H1 (cell line): ENCODE measurements around the gene CCDC88A. TPM values are rescaled to one million over a fixed set of nuclear protein-coding genes. Genes with fewer than 3 reads are reported as not detected.

Experiments used
- CTCF ChIA-PET: fragments of 300-600 bp; sonication (Branson Sonifier 250); formaldehyde crosslinking; loops from one replicate; lab custom pipeline; 2021; ENCODE audit not compliant: partially characterized antibody; lab: Charles Lee
- POLR2A ChIA-PET: fragments of 300-600 bp; sonication (Branson Sonifier 250); formaldehyde crosslinking; loops from one replicate; lab custom pipeline; 2021; ENCODE audit warnings: inconsistent platforms; ENCODE audit not compliant: partially characterized antibody; lab: Charles Lee
- DNase-seq, 2 experiments: peaks; one replicate each; pipeline versions ENCODE4 v3.0.0 to v3.0.0-alpha.2; 2010 to 2022; ENCODE audit warnings: low spot score in 2 of 2, low read depth in 1 of 2, mixed read lengths in 1 of 2
- FAIRE-seq: peaks from 2 replicates; lab custom pipeline; 2011; peaks lifted over from hg19 to GRCh38; lab: Jason Lieb, UNC
- H2AFZ ChIP-seq: 2 replicates; pipeline ENCODE4 v1.8.1; 2012; ENCODE audit warnings: low read length, inconsistent platforms
- H2AK5ac ChIP-seq: 2 replicates; pipeline ENCODE4 v1.6.1; 2013; ENCODE audit warnings: low read depth, low read length
- H2BK120ac ChIP-seq: replicated peaks from 2 replicates; pipeline ENCODE3; 2013; ENCODE audit warnings: low read depth, low read length, inconsistent platforms
- H2BK12ac ChIP-seq: 2 replicates; pipeline ENCODE4 v1.6.1; 2013; ENCODE audit warnings: low read depth, low read length
- H2BK15ac ChIP-seq: 2 replicates; pipeline ENCODE4 v1.6.1; 2013; ENCODE audit warnings: low read length
- H2BK20ac ChIP-seq: 2 replicates; pipeline ENCODE4 v1.6.1; 2013; ENCODE audit warnings: low read length
- H2BK5ac ChIP-seq: 2 replicates; pipeline ENCODE4 v1.6.1; 2013; ENCODE audit warnings: low read depth, low read length
- H3K14ac ChIP-seq: 2 replicates; pipeline ENCODE4 v1.6.1; 2013; ENCODE audit warnings: inconsistent platforms; ENCODE audit not compliant: insufficient read length
- H3K18ac ChIP-seq: 2 replicates; pipeline ENCODE4 v1.6.1; 2013; ENCODE audit warnings: low read length; ENCODE audit errors: extremely low read depth
- H3K23ac ChIP-seq: 2 replicates; pipeline ENCODE4 v1.6.1; 2013; ENCODE audit warnings: inconsistent platforms; ENCODE audit not compliant: insufficient read length
- H3K23me2 ChIP-seq: 2 replicates; pipeline ENCODE4 v1.6.1; 2013; ENCODE audit warnings: low read depth, low read length
- H3K27ac ChIP-seq: 2 replicates; pipeline ENCODE4 v1.6.1; 2011; ENCODE audit warnings: low read depth, low read length, inconsistent platforms
- H3K27me3 ChIP-seq, 4 experiments: replicated peaks in 1 of 4; 1 replicate in 1 of 4; 2 replicates in 3 of 4; pipeline versions ENCODE4 v1.6.1 to v1.8.1; 2011 to 2013; ENCODE audit warnings: low read length in 3 of 4, mild to moderate bottlenecking in 3 of 4, inconsistent platforms in 2 of 4, mixed read lengths in 2 of 4, moderate library complexity in 1 of 4; ENCODE audit not compliant: control insufficient read depth in 3 of 4, insufficient read depth in 3 of 4; ENCODE audit errors: extremely low read depth in 1 of 4
- H3K36me3 ChIP-seq, 4 experiments: 2 replicates each; pipeline versions ENCODE4 v1.6.1 to v1.8.1; 2011 to 2013; ENCODE audit warnings: mild to moderate bottlenecking in 4 of 4, low read length in 3 of 4, moderate library complexity in 2 of 4, control low read depth in 1 of 4, inconsistent platforms in 1 of 4; ENCODE audit not compliant: insufficient read depth in 4 of 4, control insufficient read depth in 2 of 4
- H3K4ac ChIP-seq: replicated peaks from 2 replicates; pipeline ENCODE3; 2013; ENCODE audit warnings: low read length, low read depth, mixed read lengths, inconsistent platforms; ENCODE audit not compliant: insufficient read length
- H3K4me1 ChIP-seq, 4 experiments: replicated peaks in 1 of 4; 1 replicate in 1 of 4; 2 replicates in 3 of 4; pipeline versions ENCODE4 v1.6.1 to v1.8.1; 2011 to 2013; ENCODE audit warnings: low read length in 3 of 4, inconsistent platforms in 2 of 4, mixed read lengths in 1 of 4; ENCODE audit not compliant: insufficient read depth in 4 of 4, control insufficient read depth in 3 of 4
- H3K4me2 ChIP-seq, 2 experiments: 2 replicates each; pipeline versions ENCODE4 v1.6.1 to v1.8.1; 2011 to 2013; ENCODE audit warnings: low read depth in 2 of 2, low read length in 2 of 2, control low read depth in 1 of 2, inconsistent platforms in 1 of 2, mild to moderate bottlenecking in 1 of 2; ENCODE audit not compliant: insufficient read depth in 1 of 2
- H3K4me3 ChIP-seq, 4 experiments: fragments of 200-600, 300-600 bp in 1 of 4; sonication (generic), shearing (Covaris generic), sonication (Bioruptor Twin) in 1 of 4; 2 replicates each; pipeline versions ENCODE4 v1.5.1 to v1.8.1; 2011 to 2016; ENCODE audit warnings: low read length in 4 of 4, low read depth in 3 of 4, control low read depth in 2 of 4, inconsistent platforms in 2 of 4, mild to moderate bottlenecking in 2 of 4, mixed read lengths in 1 of 4, moderate library complexity in 1 of 4; ENCODE audit not compliant: insufficient read depth in 2 of 4; ENCODE audit errors: extremely low read depth in 1 of 4
- H3K56ac ChIP-seq: replicated peaks from 2 replicates; pipeline ENCODE3; 2013; ENCODE audit warnings: low read depth, mild to moderate bottlenecking, mixed read lengths, low read length, inconsistent platforms; ENCODE audit not compliant: insufficient read length
- H3K79me1 ChIP-seq: 2 replicates; pipeline ENCODE4 v1.6.1; 2013; ENCODE audit warnings: low read depth, low read length, control low read depth
- H3K79me2 ChIP-seq, 2 experiments: 2 replicates each; pipeline versions ENCODE4 v1.6.1 to v1.8.1; 2012 to 2013; ENCODE audit warnings: low read length in 2 of 2, mild to moderate bottlenecking in 2 of 2, inconsistent platforms in 1 of 2; ENCODE audit not compliant: insufficient read depth in 2 of 2, control insufficient read depth in 1 of 2
- H3K9ac ChIP-seq, 4 experiments: replicated peaks in 1 of 4; 1 replicate in 1 of 4; 2 replicates in 3 of 4; pipeline versions ENCODE4 v1.6.1 to v1.8.1; 2011 to 2013; ENCODE audit warnings: low read depth in 3 of 4, low read length in 3 of 4, control low read depth in 2 of 4, mild to moderate bottlenecking in 2 of 4, moderate library complexity in 2 of 4, inconsistent platforms in 1 of 4; ENCODE audit errors: extremely low read depth in 1 of 4
- H3K9me3 ChIP-seq, 2 experiments: 2 replicates each; pipeline versions ENCODE4 v1.6.1 to v1.8.1; 2012 to 2013; ENCODE audit warnings: mild to moderate bottlenecking in 2 of 2, moderate library complexity in 2 of 2, control low read depth in 1 of 2, inconsistent platforms in 1 of 2, low read depth in 1 of 2, low read length in 1 of 2, mixed read lengths in 1 of 2; ENCODE audit not compliant: insufficient read depth in 2 of 2
- H4K20me1 ChIP-seq, 2 experiments: replicated peaks in 1 of 2; 2 replicates each; pipeline versions ENCODE3 to v1.8.1; 2011 to 2013; ENCODE audit warnings: inconsistent platforms in 2 of 2, low read length in 2 of 2, mild to moderate bottlenecking in 1 of 2; ENCODE audit not compliant: insufficient read depth in 2 of 2, control insufficient read depth in 1 of 2
- H4K5ac ChIP-seq: 2 replicates; pipeline ENCODE4 v1.6.1; 2013; ENCODE audit warnings: low read length, low read depth, mixed read lengths, inconsistent platforms; ENCODE audit not compliant: insufficient read length
- H4K8ac ChIP-seq: 2 replicates; pipeline ENCODE4 v1.8.0; 2013; ENCODE audit warnings: mild to moderate bottlenecking, moderate library complexity, low read length, inconsistent platforms; ENCODE audit not compliant: insufficient read depth; ENCODE audit errors: extremely low read depth
- H4K91ac ChIP-seq: replicated peaks from 2 replicates; pipeline ENCODE3; 2013; ENCODE audit warnings: low read length, mixed read lengths, inconsistent platforms; ENCODE audit not compliant: insufficient read length
- BACH1 ChIP-seq: IDR thresholded peaks from 2 replicates; pipeline ENCODE4 v1.6.1; 2012; ENCODE audit warnings: low read length, improper control_type of control experiment
- CBX8 ChIP-seq: fragments of 300-800, 300-1000 bp; sonication (generic); IDR thresholded peaks from 2 replicates; pipeline ENCODE4 v1.7.1; 2016; ENCODE audit warnings: low read depth, low read length, borderline replicate concordance
- CEBPB ChIP-seq: IDR thresholded peaks from 2 replicates; pipeline ENCODE4 v1.6.1; 2012; ENCODE audit warnings: low read depth, low read length
- CHD1 ChIP-seq: IDR thresholded peaks from 2 replicates; pipeline ENCODE4 v1.6.1; 2012; ENCODE audit warnings: low read depth, low read length, improper control_type of control experiment
- CHD2 ChIP-seq: IDR thresholded peaks from 2 replicates; pipeline ENCODE4 v1.6.1; 2012; ENCODE audit warnings: low read length, improper control_type of control experiment
- FOSL1 ChIP-seq: IDR thresholded peaks from 2 replicates; pipeline ENCODE4 v1.6.1; 2011; ENCODE audit warnings: mild to moderate bottlenecking, low read depth, low read length, moderate library complexity; ENCODE audit not compliant: insufficient read depth
- GTF2F1 ChIP-seq: IDR thresholded peaks from 2 replicates; pipeline ENCODE4 v1.6.1; 2012; ENCODE audit warnings: low read depth, low read length, improper control_type of control experiment, borderline replicate concordance
- KDM1A ChIP-seq: fragments of 200-600, 300-600 bp; sonication (generic); IDR thresholded peaks from 2 replicates; pipeline ENCODE4 v1.7.1; 2016; ENCODE audit warnings: mild to moderate bottlenecking, low read length, borderline replicate concordance
- POU5F1 ChIP-seq: IDR thresholded peaks from 2 replicates; pipeline ENCODE4 v1.6.1; 2011; ENCODE audit warnings: low read depth, mild to moderate bottlenecking, low read length, moderate library complexity
- RBBP5 ChIP-seq: IDR thresholded peaks from 2 replicates; pipeline ENCODE4 v1.7.1; 2012; ENCODE audit warnings: low read depth, mild to moderate bottlenecking, inconsistent platforms, low read length, moderate library complexity, borderline replicate concordance
- SIX5 ChIP-seq: IDR thresholded peaks from 2 replicates; pipeline ENCODE4 v1.6.1; 2011; ENCODE audit warnings: mild to moderate bottlenecking, low read depth, low read length
- SP4 ChIP-seq: IDR thresholded peaks from 2 replicates; pipeline ENCODE4 v1.6.1; 2012; ENCODE audit warnings: low read length, inconsistent platforms
- TBP ChIP-seq: IDR thresholded peaks from 2 replicates; pipeline ENCODE4 v1.6.1; 2011; ENCODE audit warnings: low read depth, low read length, improper control_type of control experiment
- TCF12 ChIP-seq: IDR thresholded peaks from 2 replicates; pipeline ENCODE4 v1.6.1; 2011; ENCODE audit warnings: low read depth, mild to moderate bottlenecking, low read length
- YY1 ChIP-seq: IDR thresholded peaks from 2 replicates; pipeline ENCODE4 v1.6.1; 2011; ENCODE audit warnings: low read depth, mild to moderate bottlenecking, low read length
- WGBS, 2 experiments: shearing (Covaris generic) in 1 of 2; methylation state at CpG; one replicate each; pipeline versions ENCODE4 v1.1.6 to v1.1.7; 2013 to 2015; ENCODE audit warnings: low lambda C conversion rate in 2 of 2, mixed read lengths in 2 of 2, inconsistent platforms in 1 of 2, low coverage in 1 of 2, missing lambda C conversion rate in 1 of 2; ENCODE audit not compliant: insufficient replicate concordance in 2 of 2, insufficient coverage in 1 of 2, insufficient read length in 1 of 2; ENCODE audit errors: extremely low coverage in 1 of 2, missing lambda C conversion rate in 1 of 2; 5-methylcytosine and 5-hydroxymethylcytosine counted together
- polyA plus RNA-seq, 7 experiments: library from polyadenylated mRNA; depleted of rRNA in 3 of 7; stranded (reverse) in 5 of 7; unstranded in 2 of 7; fragments of >200 nt in 5 of 7; fragments of 200-250 nt in 2 of 7; gene quantifications; 1 replicate in 5 of 7; 2 replicates in 1 of 7; 4 replicates in 1 of 7; pipeline versions ENCODE4 v1.2.1 to v1.2.3, GENCODE V29; 2011 to 2013; ENCODE audit warnings: missing spikeins in 2 of 7, mixed read lengths in 2 of 7
- total RNA-seq: library from RNA; stranded (reverse); fragmentation: NEBNext Ultra II Directional; extraction: Animal tissue kit (Norgen Biotek cat#: 25700); gene quantifications from 2 replicates; pipeline ENCODE4 v1.2.1, GENCODE V29; 2021
- TF ChIP-seq, protein P1 (sequence below): IDR thresholded peaks from 2 replicates; pipeline ENCODE4 v1.6.1; 2012; ENCODE audit warnings: inconsistent platforms

The CCDC88A gene
- total and polyA plus RNA-seq, 2 of the 8 experiments (the other 6 are each of a cell fraction or from before 2014, with no cell fraction given): 27.0 to 98.0 TPM

DNA sequence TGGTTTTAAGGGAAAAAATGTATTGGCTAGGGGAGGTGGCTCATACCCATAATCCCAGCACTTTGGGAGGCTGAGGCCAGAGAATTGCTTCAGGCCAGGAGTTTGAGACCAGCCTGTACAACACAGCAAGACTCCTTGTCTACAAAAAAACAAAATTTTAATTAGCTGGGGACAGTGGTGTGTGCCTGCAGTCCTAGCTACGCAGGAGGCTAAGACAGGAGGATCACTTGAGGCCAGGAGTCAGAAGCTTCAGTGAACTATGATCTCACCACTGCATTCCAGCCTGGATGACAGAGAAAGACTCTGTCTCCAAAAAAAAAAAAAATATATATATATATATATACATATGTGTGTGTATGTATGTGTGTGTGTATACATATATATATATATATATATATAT is 18.5 kb downstream of the CCDC88A start:
- Histone ChIP-seq H3K4ac (no peak overlapping the region), H2AFZ (no peak overlapping the region), H4K20me1 (peaks cover 1 to 2% of the 10 kb centered on the region in 2 experiments), H4K5ac (no peak overlapping the region), H4K8ac (no peak overlapping the region), H4K91ac (no peak overlapping the region), H2BK5ac (no peak overlapping the region), H2AK5ac (no peak overlapping the region), H3K9ac (no peak overlapping the region), H3K36me3 (peaks cover 0 to 4% (median 3%) of the 10 kb centered on the region in 4 experiments; a peak in 1 of 8 replicates), H2BK20ac (no peak overlapping the region), H3K79me1 (no peaks in the 10 kb centered on the region), H3K4me1 (no peaks in the 10 kb centered on the region), H3K56ac (no peak overlapping the region), H3K4me2 (no peak overlapping the region), H3K23me2 (no peaks in the 10 kb centered on the region), H3K23ac (no peak overlapping the region), H2BK15ac (no peak overlapping the region), H3K18ac (no peak overlapping the region), H3K27ac (no peak overlapping the region), H3K14ac (no peak overlapping the region), H3K4me3 (no peak overlapping the region), H2BK120ac (no peak overlapping the region), H3K27me3 (no peaks in the 10 kb centered on the region), H3K79me2 (peaks cover 0 to 15% of the 10 kb centered on the region in 2 experiments; a peak in 2 of 4 replicates), H3K9me3 (no peaks in the 10 kb centered on the region), H2BK12ac (no peak overlapping the region)
- DNase-seq (no peak), FAIRE-seq (no peak)
- POLR2A ChIA-PET: no interaction called here
- 94% methylated on average over 1 of the region's 1 CpG; no CpG with 5 or more reads in 1 of the 2 experiments for WGBS, 2 experiments
- CTCF ChIA-PET: interaction anchor here (0.5 to 1.1 kb wide), 2 partner anchors 9 to 140 kb away, joined by 3 to 5 read pairs; no protein-coding TSS in a partner anchor
- no peak for TF ChIP-seq TBP
- no peak for TF ChIP-seq CEBPB
- TF ChIP-seq, protein P1, sequence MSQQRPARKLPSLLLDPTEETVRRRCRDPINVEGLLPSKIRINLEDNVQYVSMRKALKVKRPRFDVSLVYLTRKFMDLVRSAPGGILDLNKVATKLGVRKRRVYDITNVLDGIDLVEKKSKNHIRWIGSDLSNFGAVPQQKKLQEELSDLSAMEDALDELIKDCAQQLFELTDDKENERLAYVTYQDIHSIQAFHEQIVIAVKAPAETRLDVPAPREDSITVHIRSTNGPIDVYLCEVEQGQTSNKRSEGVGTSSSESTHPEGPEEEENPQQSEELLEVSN: no peak
- TF ChIP-seq RBBP5: no peak
- TF ChIP-seq TCF12: no peak
- no peak for TF ChIP-seq GTF2F1
- TF ChIP-seq CHD2: no peak
- TF ChIP-seq SIX5: no peak
- no peak for TF ChIP-seq CBX8
- TF ChIP-seq CHD1: no peak
- no peak for TF ChIP-seq YY1
- TF ChIP-seq BACH1: no peak
- TF ChIP-seq FOSL1: no peak
- no peak for TF ChIP-seq POU5F1
- TF ChIP-seq KDM1A: no peak
- no peak for TF ChIP-seq SP4
